ENCODE data around the gene CDH13. TPM values are rescaled to one million over a fixed set of nuclear protein-coding genes. Genes with fewer than 3 reads are reported as not detected.
A peak's percentile ranks its signal among the peaks of the same experiment; 100 is the strongest.

Gene CDH13
- total RNA-seq, 1 donor from 2014 or later, result 14.3 TPM

DNA sequence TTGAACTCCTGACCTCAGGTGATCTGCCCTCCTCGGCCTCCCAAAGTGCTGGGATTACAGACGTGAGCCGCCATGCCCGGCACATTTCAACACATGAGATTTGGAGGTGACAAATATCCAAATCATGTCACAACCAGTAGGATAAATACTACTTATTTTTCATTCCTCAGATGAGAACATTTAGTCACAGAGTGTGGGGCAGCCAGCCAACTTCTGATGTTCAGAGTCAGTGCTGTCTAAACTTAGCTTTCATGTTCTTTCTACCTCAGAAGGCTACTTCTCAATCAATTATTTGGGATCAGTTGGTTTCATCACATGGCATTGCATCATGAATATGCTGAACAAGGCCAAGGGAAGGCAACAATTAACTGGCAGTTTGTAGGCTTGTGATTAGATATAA is 134.5 kb downstream of the CDH13 start:
- Histone ChIP-seq H3K36me3 (no peaks in the 10 kb centered on the region), H3K9me3 (no peaks in the 10 kb centered on the region), H3K27ac (peak overlapping the region; percentile 5), H3K4me1 (peaks cover 13% of the 10 kb centered on the region), H3K27me3 (ENCODE audit: low read depth) (no peaks in the 10 kb centered on the region), H3K4me3 (no peak overlapping the region)
- DNase-seq (peak; percentile 48), ATAC-seq (peak in 1 of 2 donors; percentile 56)
- intact Hi-C loops (cut with DNase I), result no loop called here
- TF ChIP-seq, protein P1, sequence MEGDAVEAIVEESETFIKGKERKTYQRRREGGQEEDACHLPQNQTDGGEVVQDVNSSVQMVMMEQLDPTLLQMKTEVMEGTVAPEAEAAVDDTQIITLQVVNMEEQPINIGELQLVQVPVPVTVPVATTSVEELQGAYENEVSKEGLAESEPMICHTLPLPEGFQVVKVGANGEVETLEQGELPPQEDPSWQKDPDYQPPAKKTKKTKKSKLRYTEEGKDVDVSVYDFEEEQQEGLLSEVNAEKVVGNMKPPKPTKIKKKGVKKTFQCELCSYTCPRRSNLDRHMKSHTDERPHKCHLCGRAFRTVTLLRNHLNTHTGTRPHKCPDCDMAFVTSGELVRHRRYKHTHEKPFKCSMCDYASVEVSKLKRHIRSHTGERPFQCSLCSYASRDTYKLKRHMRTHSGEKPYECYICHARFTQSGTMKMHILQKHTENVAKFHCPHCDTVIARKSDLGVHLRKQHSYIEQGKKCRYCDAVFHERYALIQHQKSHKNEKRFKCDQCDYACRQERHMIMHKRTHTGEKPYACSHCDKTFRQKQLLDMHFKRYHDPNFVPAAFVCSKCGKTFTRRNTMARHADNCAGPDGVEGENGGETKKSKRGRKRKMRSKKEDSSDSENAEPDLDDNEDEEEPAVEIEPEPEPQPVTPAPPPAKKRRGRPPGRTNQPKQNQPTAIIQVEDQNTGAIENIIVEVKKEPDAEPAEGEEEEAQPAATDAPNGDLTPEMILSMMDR (IDR thresholded peaks at IDR 0.05), result no peak

DNA sequence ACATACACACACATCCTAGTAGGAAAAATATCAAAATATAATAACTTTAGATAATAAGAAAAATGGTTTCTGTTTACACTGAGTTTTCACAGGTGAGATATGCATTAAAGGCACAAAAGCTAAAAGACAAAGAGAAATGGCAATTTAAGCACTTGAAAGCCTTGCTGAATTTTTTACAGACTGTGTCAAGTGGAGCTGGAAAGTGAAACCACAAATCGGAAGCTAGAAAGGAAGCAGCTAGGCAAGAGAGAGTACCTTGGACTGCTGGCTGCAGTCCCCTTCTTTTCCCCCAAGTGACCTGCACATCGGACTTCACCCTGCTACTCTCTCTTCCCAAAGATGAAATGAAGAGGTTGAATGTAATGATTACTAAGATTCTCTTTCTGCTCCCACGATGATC is 135.1 kb downstream of the CDH13 start:
- H3K4me1 ChIP-seq, result peaks cover 13% of the 10 kb centered on the region
- TF ChIP-seq, protein P1 (IDR thresholded peaks at IDR 0.05), result no peak
- ATAC-seq (peak in 1 of 2 donors; percentile 59), DNase-seq (no peak)
- no peak overlapping the region for H3K27ac ChIP-seq
- intact Hi-C loops (cut with DNase I), result no loop called here
- no peaks in the 10 kb centered on the region for H3K9me3 ChIP-seq
- no peaks in the 10 kb centered on the region for H3K27me3 ChIP-seq (ENCODE audit: low read depth)
- no peak overlapping the region for H3K4me3 ChIP-seq
- H3K36me3 ChIP-seq, result no peaks in the 10 kb centered on the region

DNA sequence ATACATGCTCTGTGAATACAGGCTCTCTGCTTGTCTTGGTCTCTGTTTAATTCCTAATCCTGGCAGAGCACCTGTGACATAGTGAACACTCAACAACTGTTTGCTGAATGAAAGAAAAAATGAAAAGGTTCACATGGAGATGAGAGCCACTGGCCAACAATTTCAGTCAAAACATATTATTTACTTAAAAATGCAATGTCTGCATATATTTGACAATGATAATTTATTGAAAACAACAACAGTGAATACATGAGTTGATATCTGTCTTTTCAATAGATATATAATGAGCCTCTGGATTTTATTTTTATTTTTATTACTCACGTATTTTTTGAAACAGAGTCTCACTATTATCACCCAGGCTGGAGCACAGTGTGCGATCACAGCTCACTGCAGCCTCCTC is 136.6 kb downstream of the CDH13 start:
- Histone ChIP-seq H3K27ac (no peak overlapping the region), H3K4me1 (peaks cover 13% of the 10 kb centered on the region), H3K4me3 (no peak overlapping the region), H3K27me3 (ENCODE audit: low read depth) (no peaks in the 10 kb centered on the region), H3K9me3 (no peaks in the 10 kb centered on the region), H3K36me3 (no peaks in the 10 kb centered on the region)
- ATAC-seq (no peak), DNase-seq (no peak)
- intact Hi-C loops (cut with DNase I), result no loop called here
- TF ChIP-seq, protein P1 (IDR thresholded peaks at IDR 0.05), result no peak

DNA sequence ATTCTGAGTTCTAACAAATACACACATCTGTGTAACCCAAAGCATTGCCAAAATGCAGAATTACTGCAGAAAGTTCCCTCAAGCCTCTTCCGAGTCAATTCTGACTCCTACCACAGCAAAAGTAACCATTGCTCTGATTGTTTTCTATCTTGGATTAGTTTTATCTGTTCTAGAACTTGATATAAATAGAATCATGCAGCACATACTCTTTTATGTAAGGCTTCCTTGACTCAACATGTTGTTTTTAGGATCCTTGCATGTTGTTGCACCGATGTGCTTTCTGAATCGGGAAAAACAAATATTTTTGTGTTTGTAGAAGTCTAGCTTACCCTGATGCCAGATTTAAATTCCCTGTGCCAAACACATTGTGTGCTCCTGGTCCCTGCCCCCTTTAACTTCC is 140.4 kb downstream of the CDH13 start:
- H3K27ac ChIP-seq, result no peak overlapping the region
- no peak overlapping the region for H3K4me3 ChIP-seq
- H3K9me3 ChIP-seq, result no peaks in the 10 kb centered on the region
- no peak for ATAC-seq
- no peaks in the 10 kb centered on the region for H3K36me3 ChIP-seq
- DNase-seq, result no peak
- intact Hi-C loops (cut with DNase I), result no loop called here
- TF ChIP-seq, protein P1 (IDR thresholded peaks at IDR 0.05), result no peak
- H3K4me1 ChIP-seq, result no peaks in the 10 kb centered on the region
- H3K27me3 ChIP-seq (ENCODE audit: low read depth), result no peaks in the 10 kb centered on the region

DNA sequence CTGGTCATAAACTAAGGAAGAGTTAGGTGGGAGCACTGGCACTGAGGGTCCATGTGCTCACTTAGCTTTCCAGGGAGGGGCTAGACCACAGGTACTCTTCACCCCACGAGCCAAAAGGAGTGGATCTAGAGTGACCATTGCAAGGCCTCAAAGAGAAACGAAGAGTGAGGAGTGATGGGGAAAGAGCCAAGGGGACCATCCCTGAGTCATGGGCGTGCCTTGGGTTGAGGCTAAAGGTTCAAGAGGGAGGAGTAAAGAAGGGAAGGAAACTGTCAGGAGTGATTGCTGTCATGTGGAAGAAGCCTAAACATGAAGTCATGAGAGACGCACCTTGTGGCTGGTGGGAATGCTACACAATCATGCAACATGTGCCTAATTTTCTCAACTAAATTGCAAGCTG is 141.0 kb downstream of the CDH13 start:
- Histone ChIP-seq H3K27me3 (ENCODE audit: low read depth) (no peaks in the 10 kb centered on the region), H3K4me3 (no peak overlapping the region), H3K9me3 (no peaks in the 10 kb centered on the region), H3K4me1 (no peaks in the 10 kb centered on the region), H3K36me3 (no peaks in the 10 kb centered on the region), H3K27ac (no peak overlapping the region)
- intact Hi-C loops (cut with DNase I), result no loop called here
- ATAC-seq, result no peak
- TF ChIP-seq, protein P1 (IDR thresholded peaks at IDR 0.05), result no peak
- no peak for DNase-seq

DNA sequence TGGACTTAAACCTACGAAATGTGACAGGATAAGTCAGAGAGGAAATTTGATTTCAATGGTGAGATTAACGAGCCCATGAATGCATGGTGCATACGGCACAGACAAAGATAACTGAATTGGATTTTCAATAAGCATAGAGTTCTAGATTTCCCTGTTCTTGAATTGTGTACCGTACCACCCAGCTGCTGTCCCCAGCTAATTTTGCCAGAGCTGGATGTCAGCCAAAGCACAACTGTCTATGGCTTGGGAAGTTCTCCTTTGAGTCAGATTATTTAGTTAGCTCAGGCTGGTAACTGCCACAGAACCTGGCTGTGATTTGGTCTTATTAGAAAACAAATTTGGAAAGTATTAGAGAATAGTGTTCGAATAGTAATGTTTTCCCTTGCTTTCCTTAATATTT is 143.1 kb downstream of the CDH13 start:
- DNase-seq (no peak), ATAC-seq (no peak)
- intact Hi-C loops (cut with DNase I), result no loop called here

More for the DNA sequence above, 143.1 kb downstream of the CDH13 start:
- H3K36me3 ChIP-seq, result no peaks in the 10 kb centered on the region
- no peaks in the 10 kb centered on the region for H3K4me1 ChIP-seq
- H3K4me3 ChIP-seq, result no peak overlapping the region
- TF ChIP-seq, protein P1 (IDR thresholded peaks at IDR 0.05), result no peak
- H3K9me3 ChIP-seq, result no peaks in the 10 kb centered on the region
- no peak overlapping the region for H3K27ac ChIP-seq
- H3K27me3 ChIP-seq (ENCODE audit: low read depth), result no peaks in the 10 kb centered on the region
